Stimulated activated CD4-positive, alpha-beta T cell treated with anti-CD3 and anti-CD28 coated beads, Interleukin-4, amount 100 ng/mL, for 48 hours (primary cell): ENCODE data around the gene RRAD.
A peak's percentile ranks its signal among the peaks of the same experiment; 100 is the strongest.

Experiments used
- DNase-seq, 2 donors: peaks; one replicate each; pipeline ENCODE4 v3.0.0-alpha.2; 2020; ENCODE audit warnings: low read depth in 2 of 2

RRAD gene

DNA sequence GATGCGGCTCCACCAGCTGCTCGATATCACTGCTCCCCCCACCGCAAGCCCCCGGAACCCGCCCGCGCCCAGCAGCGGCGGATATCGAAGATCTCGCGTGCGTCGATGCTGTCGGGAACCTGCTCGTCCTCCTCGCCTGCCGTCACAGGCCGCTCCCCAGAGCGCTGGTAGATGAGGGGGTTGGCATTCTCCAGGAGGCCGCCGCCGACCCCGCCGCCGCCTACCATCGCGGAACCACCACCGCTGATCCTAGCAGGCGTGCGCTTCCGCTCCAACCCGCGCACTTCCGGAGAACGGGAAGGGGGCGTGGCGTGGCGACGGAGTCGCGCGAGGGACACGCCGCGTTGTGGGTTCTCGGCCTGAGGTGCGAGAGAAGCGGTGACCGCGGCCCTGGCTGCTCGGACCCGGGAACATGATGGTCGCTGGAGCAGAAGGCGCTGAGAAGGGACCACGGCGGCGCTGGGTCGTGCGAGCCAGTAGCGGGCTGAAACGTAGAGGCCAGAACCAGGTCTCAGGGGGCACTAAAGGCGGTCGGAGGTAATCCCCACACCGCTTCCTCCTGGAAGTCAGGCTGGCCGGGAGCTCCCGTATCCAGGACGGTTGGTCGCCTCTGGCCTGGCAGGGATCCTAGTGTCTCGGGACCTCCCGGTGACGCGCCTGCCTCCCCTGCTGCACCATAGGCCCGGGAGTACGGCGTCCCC, 9.0 kb upstream of the RRAD start, which contains the start of gene CIAO2B:
CIAO2B (minus strand) TSS at position 265 of the 701 bp plus-strand sequence; CDS start at position 227, 38 bp downstream.
- DNase-seq = peak; percentile 86 to 87

DNA sequence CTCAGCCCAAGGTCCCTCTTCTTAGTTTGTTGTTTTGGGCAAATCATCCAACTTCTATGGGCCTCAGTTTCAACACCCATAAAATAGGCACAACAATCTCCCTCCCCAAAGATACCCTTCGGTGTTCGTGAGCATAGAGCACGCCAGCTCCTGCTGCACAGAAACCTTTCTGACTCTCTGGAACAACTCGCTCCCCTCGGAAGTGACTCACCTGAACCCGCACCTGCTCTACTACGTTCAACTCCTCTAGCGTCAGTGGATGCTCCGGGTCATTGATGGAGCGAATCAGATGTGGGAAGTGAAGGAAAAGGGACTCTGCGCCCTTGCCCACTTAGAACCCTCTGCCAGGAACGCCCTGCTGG, 8.4 kb upstream of the RRAD start:
- peak; percentile 27 to 33 for DNase-seq

DNA sequence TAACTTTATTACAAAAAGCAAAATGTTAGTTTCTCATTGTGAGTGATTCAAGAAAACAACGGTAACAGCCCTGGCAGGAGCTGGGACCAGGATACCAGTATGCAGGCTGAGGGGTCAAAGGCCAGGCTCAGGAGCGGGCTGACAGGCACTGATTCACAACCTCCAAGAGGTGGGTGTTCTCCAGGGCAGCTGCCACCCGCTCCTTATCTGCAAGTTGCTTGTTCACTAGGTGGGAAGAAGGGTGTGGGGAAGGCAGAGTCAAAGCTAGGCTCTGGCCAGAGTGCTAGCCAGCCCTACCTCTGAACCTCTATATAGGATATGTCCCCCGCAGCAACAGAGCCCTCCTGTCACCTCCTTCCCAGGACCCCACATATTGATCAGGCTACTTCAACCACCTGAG, 6.7 kb upstream of the RRAD start:
- no peak for DNase-seq

GRCh38 chr16:66931665-66932064, 6.3 kb upstream of the RRAD start:
- DNase-seq = no peak

- DNase-seq = no peak
These were observed 4.9 kb upstream of the RRAD start for GRCh38 chr16:66930189-66930588.

- DNase-seq = peak; percentile 41 to 49
These were observed 3.5 kb upstream of the RRAD start for GRCh38 chr16:66928702-66929388.

- DNase-seq = no peak
These were observed 2.7 kb upstream of the RRAD start for GRCh38 chr16:66927918-66928649.

- no peak for DNase-seq
These were observed 1.7 kb upstream of the RRAD start for GRCh38 chr16:66926961-66927436.

DNA sequence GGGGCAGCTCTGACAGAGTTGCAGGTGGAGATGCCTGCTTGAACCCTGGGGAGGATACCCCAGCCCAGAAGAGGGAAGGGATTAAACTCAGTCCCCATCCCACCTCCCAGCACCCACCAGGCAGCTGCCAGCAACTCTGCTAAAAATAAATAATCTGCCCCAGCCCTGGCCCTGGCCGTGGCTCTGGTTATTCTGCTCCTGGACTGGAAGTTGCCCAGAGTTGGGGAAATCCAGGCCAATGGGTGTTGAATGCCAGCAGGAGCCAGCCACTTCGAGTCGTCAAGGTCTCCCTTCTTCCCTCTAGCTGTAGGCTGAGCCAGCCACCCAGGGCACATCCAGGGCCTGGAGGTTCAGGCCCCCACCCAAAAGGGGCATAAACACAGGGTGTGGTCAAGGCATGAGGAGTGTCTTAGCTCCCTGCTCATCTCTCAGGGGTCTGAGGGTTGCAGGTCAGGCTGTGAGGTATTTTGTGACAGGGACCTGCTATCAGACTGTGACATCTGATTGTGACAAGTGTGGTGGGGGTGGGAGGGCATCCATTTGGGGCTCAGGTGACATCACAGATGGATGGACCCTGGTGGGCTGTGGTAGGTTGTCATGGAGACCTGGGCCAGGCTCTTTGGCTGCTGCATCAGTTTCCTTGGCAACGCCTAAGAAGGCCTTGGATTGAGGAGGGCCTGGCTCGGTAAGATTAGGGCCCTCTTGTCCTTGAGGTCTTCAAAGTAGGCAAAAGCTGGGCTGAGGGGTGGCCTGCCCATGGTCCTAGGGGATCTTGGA, 1.0 kb upstream of the RRAD start:
- DNase-seq = no peak

GRCh38 chr16:66924527-66925321, 611 bp downstream of the RRAD start:
- peak; percentile 29 to 38 for DNase-seq

DNA sequence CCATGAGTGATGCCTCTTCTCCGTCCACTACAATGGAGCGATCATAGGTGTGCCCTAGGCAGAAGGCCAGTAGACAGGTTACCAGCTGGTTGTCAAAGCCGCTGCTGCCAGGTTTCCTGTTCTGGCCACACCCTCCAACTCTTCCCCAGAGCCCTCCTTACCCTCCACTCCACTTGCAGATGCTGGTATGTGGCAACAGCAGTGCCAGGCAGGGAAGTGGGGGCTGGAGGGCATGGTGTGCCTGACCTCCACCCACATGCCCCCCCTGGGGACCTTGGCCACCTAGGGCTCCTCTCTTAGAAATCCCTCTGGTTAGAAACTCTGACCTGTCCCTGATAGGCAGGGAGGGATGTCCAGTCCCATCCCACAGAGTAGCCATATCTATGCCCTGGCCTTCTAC, 1.5 kb downstream of the RRAD start:
- no peak for DNase-seq

GRCh38 chr16:66923247-66923731, 2.0 kb downstream of the RRAD start:
- no peak for DNase-seq

- no peak for DNase-seq
These were observed 3.4 kb downstream of the RRAD start for GRCh38 chr16:66921729-66922450.

DNA sequence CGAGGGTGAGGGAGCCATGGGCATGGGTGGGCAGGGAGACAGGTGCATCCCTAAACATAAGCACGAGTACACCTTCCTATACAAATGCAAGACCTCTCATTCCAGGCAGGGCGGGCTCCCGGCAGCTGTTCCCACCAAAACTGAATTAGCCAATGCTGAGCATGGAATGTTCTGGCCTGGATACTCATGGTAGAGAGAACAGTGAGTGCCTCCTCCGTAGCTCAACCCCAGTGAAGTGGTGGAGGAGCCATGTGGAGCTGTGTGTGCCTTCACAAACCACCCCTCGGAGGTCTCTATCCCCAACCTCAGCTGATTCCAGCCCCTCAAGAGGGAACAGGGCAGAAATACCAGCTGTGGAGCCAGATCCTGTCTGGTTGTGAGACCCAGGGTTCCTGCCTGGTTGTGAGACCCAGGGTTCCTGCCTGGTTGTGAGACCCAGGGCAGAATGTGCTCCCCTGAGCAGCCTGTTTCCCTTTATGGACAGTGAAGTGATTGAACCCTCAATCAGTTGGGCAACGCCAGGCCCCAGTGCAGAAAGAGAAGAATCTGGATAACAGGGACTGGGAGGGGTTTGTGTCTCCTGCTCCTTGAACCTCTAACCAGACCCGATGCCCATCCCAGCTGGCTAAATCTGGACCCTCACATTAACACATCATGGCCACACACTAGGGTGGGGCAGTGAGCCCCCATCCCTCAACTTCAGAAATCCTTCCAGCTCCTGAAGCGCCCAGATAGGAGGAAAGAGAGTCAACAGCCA, 4.2 kb downstream of the RRAD start:
- DNase-seq = no peak

DNA sequence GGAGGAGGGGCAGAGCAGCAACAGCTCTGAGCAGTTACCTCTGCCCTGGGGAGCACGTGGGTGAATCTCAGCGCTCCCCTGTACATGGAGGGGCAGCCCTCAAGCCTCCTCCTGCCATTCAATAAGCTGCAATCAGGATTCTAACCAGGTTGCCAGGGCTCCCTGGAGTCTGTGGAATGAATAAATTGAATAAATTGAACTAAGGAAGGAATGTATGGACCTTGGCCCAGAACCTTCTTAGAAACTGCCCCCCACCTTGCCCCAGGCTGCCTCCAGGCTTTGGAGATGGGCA, 5.1 kb downstream of the RRAD start:
- DNase-seq = no peak

- DNase-seq = no peak
These were observed 5.6 kb downstream of the RRAD start for GRCh38 chr16:66919569-66920298.

DNA sequence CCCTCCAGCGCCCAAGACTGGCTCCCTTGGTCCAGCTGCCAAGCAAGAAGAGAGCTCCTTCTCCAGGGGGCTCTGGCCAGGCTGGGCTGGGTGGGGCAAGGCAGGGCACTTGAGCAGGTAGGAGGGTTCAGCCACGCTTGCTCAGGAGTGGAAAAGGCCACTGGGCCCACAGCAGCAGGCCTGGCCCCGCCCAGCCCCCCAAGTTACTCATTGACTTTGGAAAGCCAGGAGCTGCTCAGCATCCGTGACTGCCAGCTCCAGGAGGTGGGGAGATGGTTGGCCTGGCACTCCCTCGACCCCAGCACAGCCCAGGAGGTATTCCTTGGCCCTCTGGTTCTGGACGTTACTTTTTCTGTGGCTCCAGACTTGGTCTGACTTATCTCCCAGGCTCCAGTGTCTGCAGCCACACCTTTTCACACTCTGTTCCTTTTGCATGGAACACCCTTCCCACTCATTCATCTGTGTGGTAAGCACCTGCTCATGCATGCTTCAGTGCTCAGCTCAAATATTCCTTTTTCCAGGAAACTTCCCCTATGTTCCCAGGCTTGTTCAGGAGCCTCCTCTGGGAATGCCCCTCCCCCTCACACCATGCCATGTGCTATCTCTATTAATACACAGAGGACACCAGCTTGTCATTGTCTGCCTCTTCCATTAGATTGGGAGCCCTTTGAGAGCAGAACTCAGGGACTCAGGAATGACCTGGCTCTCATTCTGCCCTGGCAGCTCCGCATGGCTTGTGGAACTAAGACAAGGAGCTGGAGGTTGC, 6.3 kb downstream of the RRAD start, which contains the start of gene CDH16:
CDH16 (minus strand) TSS at position 83 of the 766 bp plus-strand sequence. CDS start 820 bp downstream, outside the sequence.
- DNase-seq = no peak

GRCh38 chr16:66918355-66918754, 7.0 kb downstream of the RRAD start:
- no peak for DNase-seq
